Spleen (tissue), 11 donors: Measurements from ENCODE around the gene SH3RF3. TPM values are rescaled to one million over a fixed set of nuclear protein-coding genes. Genes with fewer than 3 reads are reported as not detected.

Source experiments
- DNase-seq: peaks from one replicate; pipeline ENCODE4 v3.0.0-alpha.2; 2020
- H3K27ac ChIP-seq, 8 donors: fragments of 200-600 bp; sonication (generic) in 7 of 8; 1 replicate in 4 of 8; 2 replicates in 4 of 8; pipeline versions ENCODE4 v1.5.0 to v1.8.0; 2016 to 2021; ENCODE audit warnings: inconsistent platforms in 4 of 8, mild to moderate bottlenecking in 4 of 8, moderate library complexity in 1 of 8
- H3K27me3 ChIP-seq, 7 donors: fragments of 200-600 bp; sonication (generic) in 6 of 7; replicated peaks in 1 of 7; 1 replicate in 4 of 7; 2 replicates in 3 of 7; pipeline versions ENCODE4 v1.5.0 to v1.8.0; 2016 to 2021; ENCODE audit warnings: inconsistent platforms in 3 of 7, mild to moderate bottlenecking in 1 of 7
- H3K36me3 ChIP-seq, 6 donors: fragments of 200-600 bp; sonication (generic) in 5 of 6; 1 replicate in 4 of 6; 2 replicates in 2 of 6; pipeline versions ENCODE4 v1.5.0 to v1.8.0; 2016 to 2021; ENCODE audit warnings: inconsistent platforms in 2 of 6
- H3K4me1 ChIP-seq, 6 donors: fragments of 200-600 bp; sonication (generic) in 5 of 6; 1 replicate in 3 of 6; 2 replicates in 3 of 6; pipeline versions ENCODE4 v1.5.0 to v1.8.0; 2016 to 2021; ENCODE audit warnings: inconsistent platforms in 3 of 6
- H3K4me3 ChIP-seq, 8 donors: fragments of 200-600 bp; sonication (generic) in 7 of 8; 1 replicate in 4 of 8; 2 replicates in 4 of 8; pipeline versions ENCODE4 v1.5.0 to v1.8.0; 2016 to 2021; ENCODE audit warnings: inconsistent platforms in 4 of 8, mild to moderate bottlenecking in 4 of 8, moderate library complexity in 2 of 8
- H3K9me3 ChIP-seq, 8 donors: fragments of 200-600 bp; sonication (generic) in 7 of 8; 1 replicate in 4 of 8; 2 replicates in 4 of 8; pipeline versions ENCODE4 v1.5.0 to v1.8.0; 2016 to 2021; ENCODE audit warnings: inconsistent platforms in 4 of 8
- CTCF ChIP-seq, 11 experiments: fragments of 200-600 bp in 7 of 11; fragments of 450-650 bp in 4 of 11; sonication (generic) in 4 of 11; IDR thresholded peaks in 8 of 11; conservative IDR thresholded peaks in 3 of 11; 1 replicate in 7 of 11; 2 replicates in 4 of 11; pipeline versions ENCODE4 v1.4.0 to v1.8.0; 2016 to 2021; ENCODE audit warnings: antibody characterized with exemption in 11 of 11, inconsistent platforms in 4 of 11, mild to moderate bottlenecking in 1 of 11
- POLR2A ChIP-seq, 3 donors: fragments of 450-650 bp; IDR thresholded peaks; one replicate each; pipeline ENCODE4 v1.5.1; 2017; ENCODE audit warnings: antibody characterized with exemption in 3 of 3, mild to moderate bottlenecking in 1 of 3
- POLR2AphosphoS5 ChIP-seq, 3 donors: sonication (generic); formaldehyde crosslinking; IDR thresholded peaks; one replicate each; pipeline ENCODE4 v1.5.1; 2017; ENCODE audit warnings: antibody characterized with exemption in 3 of 3
- WGBS, 5 donors: extraction: QIAGEN DNeasy Blood & Tissue Kit in 3 of 5; methylation state at CpG; one replicate each; pipeline versions ENCODE4 v1.1.5 to v1.1.7; 2013 to 2018; 5-methylcytosine and 5-hydroxymethylcytosine counted together
- intact Hi-C: fragments of 100-400 bp; cut with DNase I; formaldehyde crosslinking; loops from one replicate; pipeline ENCODE4 v1.15.0; 2023; ENCODE audit warnings: low total_unique reads
- polyA plus RNA-seq, 3 donors: library from polyadenylated mRNA; stranded (reverse); fragments of 200-250 nt; gene quantifications; one replicate each; pipeline ENCODE4 v1.2.1, GENCODE V29; 2013
- total RNA-seq, 7 donors: library from RNA; depleted of rRNA in 3 of 7; stranded (reverse); fragments of >200 nt in 3 of 7; fragmentation: NEBNext Ultra II Directional in 4 of 7; extraction: Animal tissue kit (Norgen Biotek cat#: 25700) in 4 of 7; gene quantifications; one replicate each; pipeline versions ENCODE4 v1.1.0 to v1.2.1, GENCODE V29; 2016 to 2021
- donor health status: healthy with polysubstance abuse.
- donor health status: DM: no; HTN: no; CAD: no; lungs with moderate emphysema.
- donor health status: DM: no; HTN: no; CAD: no.
- donor health status: Bipolar disorder and iron deficiency.
- donor health status: healthy.
- donor health status: DM: no; HTN: no; CAD: no.
- donor health status: DM: yes; HTN: yes; CAD: no.

Gene SH3RF3
- total and polyA plus RNA-seq, 10 donors, result 1.3 to 7.6 (median 4.7) TPM

- H3K27me3 ChIP-seq, result peaks cover 0 to 6% (median 0%) of the 10 kb centered on the region in 7 donors
- peak; percentile 51 for DNase-seq
- H3K4me1 ChIP-seq, result no peaks in the 10 kb centered on the region
- intact Hi-C loops, result no loop called here
- no peak overlapping the region for H3K4me3 ChIP-seq
- no peaks in the 10 kb centered on the region for H3K36me3 ChIP-seq
- TF ChIP-seq POLR2A (IDR thresholded peaks at IDR 0.05) (no peak), CTCF (IDR thresholded peaks at IDR 0.05 in 8 of 11, conservative IDR thresholded peaks at IDR 0.05 in 3 of 11) (no peak), POLR2AphosphoS5 (IDR thresholded peaks at IDR 0.05) (no peak)
- no peaks in the 10 kb centered on the region for H3K9me3 ChIP-seq
- H3K27ac ChIP-seq, result no peak overlapping the region
- 71 to 82% (median 78%) methylated on average over 20 of the region's 20 CpGs for WGBS, 5 donors
Measured at GRCh38 chr2:109521233-109522062, 392.4 kb downstream of the SH3RF3 start.

GRCh38 chr2:109522063-109522374 lies 393.0 kb downstream of the SH3RF3 start:
- TF ChIP-seq POLR2AphosphoS5 (IDR thresholded peaks at IDR 0.05) (no peak), CTCF (IDR thresholded peaks at IDR 0.05 in 8 of 11, conservative IDR thresholded peaks at IDR 0.05 in 3 of 11) (no peak), POLR2A (IDR thresholded peaks at IDR 0.05) (no peak)
- no peaks in the 10 kb centered on the region for H3K36me3 ChIP-seq
- no peak overlapping the region for H3K4me3 ChIP-seq
- DNase-seq, result no peak
- H3K27ac ChIP-seq, result no peak overlapping the region
- no peaks in the 10 kb centered on the region for H3K4me1 ChIP-seq
- H3K27me3 ChIP-seq, result peaks cover 0 to 6% (median 0%) of the 10 kb centered on the region in 7 donors
- H3K9me3 ChIP-seq, result no peaks in the 10 kb centered on the region
- WGBS, 5 donors, result 86 to 95% (median 92%) methylated on average over 7 of the region's 7 CpGs
- intact Hi-C loops, result no loop called here

GRCh38 chr2:109523121-109523520 lies 394.1 kb downstream of the SH3RF3 start:
- peak; percentile 56 for DNase-seq
- 71 to 79% (median 73%) methylated on average over 4 to 6 of the region's 6 CpGs for WGBS, 5 donors
- intact Hi-C loops, result no loop called here
- Histone ChIP-seq H3K27ac (no peak overlapping the region), H3K27me3 (peaks cover 0 to 8% (median 0%) of the 10 kb centered on the region in 7 donors), H3K4me1 (no peaks in the 10 kb centered on the region), H3K36me3 (no peaks in the 10 kb centered on the region), H3K4me3 (no peak overlapping the region), H3K9me3 (no peaks in the 10 kb centered on the region)
- TF ChIP-seq POLR2A (IDR thresholded peaks at IDR 0.05), result no peak

- intact Hi-C loops, result no loop called here
- no peak overlapping the region for H3K27ac ChIP-seq
- WGBS, 5 donors, result 76 to 89% (median 86%) methylated on average over 9 to 13 of the region's 13 CpGs
- H3K36me3 ChIP-seq, result no peaks in the 10 kb centered on the region
- peak; percentile 63 for DNase-seq
- no peaks in the 10 kb centered on the region for H3K4me1 ChIP-seq
- H3K4me3 ChIP-seq, result no peak overlapping the region
- no peaks in the 10 kb centered on the region for H3K9me3 ChIP-seq
- peaks cover 0 to 14% (median 0%) of the 10 kb centered on the region in 7 donors for H3K27me3 ChIP-seq
- TF ChIP-seq POLR2A (IDR thresholded peaks at IDR 0.05), result no peak
- no peak for TF ChIP-seq POLR2AphosphoS5 (IDR thresholded peaks at IDR 0.05)
- TF ChIP-seq CTCF (IDR thresholded peaks at IDR 0.05 in 8 of 11, conservative IDR thresholded peaks at IDR 0.05 in 3 of 11), result no peak
Measured at GRCh38 chr2:109523536-109524361, 394.7 kb downstream of the SH3RF3 start.
